ENCODE measurements around the gene ZEB2. TPM values are rescaled to one million over a fixed set of nuclear protein-coding genes. Genes with fewer than 3 reads are reported as not detected.
A peak's percentile ranks its signal among the peaks of the same experiment; 100 is the strongest.

The ZEB2 gene
- total and polyA plus RNA-seq, 12 donors, result 29.0 to 226 (median 142) TPM

DNA sequence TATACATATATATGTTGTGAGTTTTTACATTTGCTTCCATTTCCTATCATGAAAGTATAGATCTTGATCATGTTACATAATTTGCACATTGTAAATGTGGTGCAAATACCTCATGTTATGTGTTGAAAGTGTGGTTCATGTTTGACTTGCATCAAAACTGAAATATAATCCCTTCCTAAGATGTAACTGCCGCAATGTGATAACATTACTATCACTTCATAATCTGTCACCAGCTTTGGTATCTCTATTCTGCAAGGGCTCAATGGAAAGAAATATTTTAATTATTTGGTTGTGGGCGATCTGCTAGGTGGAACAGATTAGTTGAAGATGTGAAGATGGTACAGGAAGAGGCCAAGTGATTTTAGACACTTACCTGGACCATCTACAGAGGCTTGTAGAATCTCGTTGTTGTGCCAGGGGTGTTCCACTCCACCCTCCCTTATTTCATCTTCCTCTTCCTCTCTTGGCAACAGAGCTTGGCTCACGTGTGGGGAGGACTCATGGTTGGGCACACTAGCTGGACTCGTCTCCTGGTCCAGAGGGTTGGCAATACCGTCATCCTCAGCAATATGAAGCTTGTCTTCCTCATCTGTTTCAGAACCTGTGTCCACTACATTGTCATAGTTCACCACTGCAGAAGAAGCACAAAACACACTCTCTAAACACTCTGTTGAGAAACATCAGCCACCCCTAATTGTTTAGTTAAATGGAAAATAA lies 90.4 kb downstream of the ZEB2 start:
- Histone ChIP-seq H3K4me3 (no peak overlapping the region), H3K27ac (peak overlapping the region in 3 of 5 donors; percentile 8 to 79 (median 24)), H3K4me1 (replicated peaks in 1 of 2) (peaks cover 33 to 90% of the 10 kb centered on the region in 2 donors), H3K27me3 (no peaks in the 10 kb centered on the region), H3K9me3 (replicated peaks in 1 of 3) (no peaks in the 10 kb centered on the region), H3K36me3 (replicated peaks in 1 of 2) (peaks cover 0 to 17% of the 10 kb centered on the region in 2 donors)
- intact Hi-C loops (cut with DNase I), result no loop called here
- DNase-seq, result no peak
- WGBS, 4 donors, result 75 to 81% (median 77%) methylated on average over 6 of the region's 6 CpGs
- TF ChIP-seq POLR2A (IDR thresholded peaks at IDR 0.05) (no peak), CTCF (IDR thresholded peaks at IDR 0.05) (no peak)

DNA sequence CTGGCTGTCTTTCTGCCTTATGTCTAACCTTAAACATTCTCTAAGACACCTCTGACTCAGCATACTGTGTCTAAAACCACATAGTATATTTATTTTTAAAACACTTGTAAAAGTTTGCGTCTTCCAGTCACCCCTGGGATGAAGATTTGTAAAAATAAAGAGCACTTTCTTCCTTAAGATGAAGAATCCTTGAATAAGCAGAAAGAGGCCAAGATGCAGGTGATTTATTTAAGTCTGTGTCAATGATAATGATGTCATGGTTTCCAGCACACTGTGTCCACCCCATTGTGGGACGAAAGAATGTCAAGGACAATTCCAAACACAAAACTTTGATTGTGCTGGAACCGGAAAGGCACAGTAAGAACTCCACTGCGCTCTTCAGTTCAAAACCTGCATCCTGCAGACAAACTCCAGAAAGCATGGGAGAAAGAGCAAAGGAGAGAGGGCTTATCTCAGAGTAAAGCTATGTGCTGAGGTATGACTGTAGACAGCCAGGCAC lies 92.9 kb downstream of the ZEB2 start:
- DNase-seq, result peak; percentile 56 to 81 (median 70)
- Histone ChIP-seq H3K27me3 (no peaks in the 10 kb centered on the region), H3K4me3 (no peak overlapping the region), H3K4me1 (replicated peaks in 1 of 2) (peaks cover 24 to 67% of the 10 kb centered on the region in 2 donors), H3K27ac (peak overlapping the region; percentile 4 to 85 (median 70)), H3K9me3 (replicated peaks in 1 of 3) (no peaks in the 10 kb centered on the region), H3K36me3 (replicated peaks in 1 of 2) (peaks cover 0 to 17% of the 10 kb centered on the region in 2 donors)
- 4 to 15% (median 11%) methylated on average over 4 of the region's 4 CpGs for WGBS, 4 donors
- TF ChIP-seq POLR2A (IDR thresholded peaks at IDR 0.05) (peak; percentile 17 to 89), CTCF (IDR thresholded peaks at IDR 0.05) (no peak)
- intact Hi-C loops (cut with DNase I), result no loop called here

DNA sequence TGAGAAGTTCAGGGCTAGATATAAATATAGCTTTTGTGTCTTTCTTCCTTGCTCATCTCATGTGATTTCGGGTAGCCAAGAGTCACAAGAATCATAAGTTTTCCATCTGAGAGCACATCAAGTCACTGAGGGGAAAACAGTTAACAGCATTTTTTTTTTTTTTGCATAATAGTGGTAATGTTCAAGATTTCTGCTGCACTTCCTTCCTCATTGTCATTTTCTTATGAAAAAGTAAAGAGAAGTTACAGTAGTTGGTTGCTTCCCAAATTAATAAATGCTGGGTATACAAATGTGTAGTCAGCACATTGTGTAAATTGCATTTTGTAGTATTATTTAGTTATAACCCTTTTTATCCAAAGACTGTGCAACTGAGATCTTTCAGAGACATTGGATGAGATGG lies 93.6 kb downstream of the ZEB2 start:
- H3K27ac ChIP-seq, result peak overlapping the region; percentile 4 to 85 (median 70)
- H3K4me1 ChIP-seq (replicated peaks in 1 of 2), result peaks cover 24 to 62% of the 10 kb centered on the region in 2 donors
- no peak for DNase-seq
- H3K4me3 ChIP-seq, result no peak overlapping the region
- H3K36me3 ChIP-seq (replicated peaks in 1 of 2), result peaks cover 0 to 17% of the 10 kb centered on the region in 2 donors
- WGBS, 4 donors, result 17 to 24% (median 20%) methylated on average over 1 of the region's 1 CpG
- intact Hi-C loops (cut with DNase I), result no loop called here
- H3K27me3 ChIP-seq, result no peaks in the 10 kb centered on the region
- TF ChIP-seq POLR2A (IDR thresholded peaks at IDR 0.05), result no peak
- no peak for TF ChIP-seq CTCF (IDR thresholded peaks at IDR 0.05)
- no peaks in the 10 kb centered on the region for H3K9me3 ChIP-seq (replicated peaks in 1 of 3)

DNA sequence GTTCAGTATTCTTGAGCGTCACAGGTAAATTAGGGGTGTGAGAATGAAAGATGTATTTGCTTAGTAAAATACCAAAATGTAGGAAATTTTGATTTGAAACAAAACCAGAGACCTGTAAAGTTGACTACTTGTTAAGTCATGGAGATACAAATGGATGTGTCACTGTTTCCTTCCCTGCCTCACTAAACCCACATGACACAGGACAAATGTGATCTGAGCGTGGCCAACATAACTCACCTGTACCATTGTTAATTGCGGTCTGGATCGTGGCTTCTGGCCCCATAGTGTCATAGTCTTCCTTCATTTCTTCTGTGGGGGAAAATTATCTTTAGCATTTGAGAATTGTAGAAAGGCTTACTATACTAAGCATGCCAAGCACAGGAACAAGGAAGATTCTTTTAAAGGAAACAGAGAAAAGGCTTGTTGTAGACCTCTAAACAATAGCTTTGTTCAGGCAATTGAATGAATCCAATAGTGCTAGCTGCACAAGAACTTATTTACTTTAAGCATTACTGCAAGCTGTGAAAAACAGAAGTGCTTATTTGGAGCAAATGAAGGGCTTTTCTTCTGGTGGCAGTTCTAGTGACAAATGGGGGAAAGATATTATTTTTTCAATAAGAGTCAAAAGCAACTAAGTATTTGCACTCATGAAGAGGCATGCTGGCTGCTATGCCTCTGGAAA lies 95.2 kb downstream of the ZEB2 start:
- peaks cover 24 to 48% of the 10 kb centered on the region in 2 donors for H3K4me1 ChIP-seq (replicated peaks in 1 of 2)
- no peak for TF ChIP-seq POLR2A (IDR thresholded peaks at IDR 0.05)
- TF ChIP-seq CTCF (IDR thresholded peaks at IDR 0.05), result no peak
- peaks cover 0 to 18% of the 10 kb centered on the region in 2 donors for H3K36me3 ChIP-seq (replicated peaks in 1 of 2)
- H3K27me3 ChIP-seq, result no peaks in the 10 kb centered on the region
- H3K9me3 ChIP-seq (replicated peaks in 1 of 3), result no peaks in the 10 kb centered on the region
- 90 to 96% (median 93%) methylated on average over 4 of the region's 4 CpGs for WGBS, 4 donors
- H3K4me3 ChIP-seq, result no peak overlapping the region
- intact Hi-C loops (cut with DNase I), result no loop called here
- H3K27ac ChIP-seq, result peak overlapping the region in 3 of 5 donors; percentile 3 to 61 (median 10)
- DNase-seq, result no peak

Measured in adrenal gland (tissue), 12 donors.